GM12878 (cell line): ENCODE measurements around the gene P2RX2. TPM values are rescaled to one million over a fixed set of nuclear protein-coding genes. Genes with fewer than 3 reads are reported as not detected.

Experiments
- ATAC-seq: fragments of 200-7000 bp; cut with Tn5 transposase; 3 replicates; pipeline ENCODE4 v1.9.1; 2020; ENCODE audit warnings: mild to moderate bottlenecking, moderate library complexity
- BruUV-seq: library from RNA; stranded (reverse); fragments of 400-500 nt; replicated peaks from 2 replicates; lab custom pipeline; 2021; lab: Mats Ljungman, UMichigan
- CTCF ChIA-PET: fragments of 300-600 bp; sonication (Branson Sonifier 250); formaldehyde crosslinking; extraction: SDS; loops from one replicate; lab custom pipeline; 2021; ENCODE audit warnings: inconsistent platforms; lab: Yijun Ruan, JAX
- POLR2A ChIA-PET: fragments of 350-600 bp; formaldehyde crosslinking; extraction: SDS; loops from one replicate; lab custom pipeline; 2021; ENCODE audit warnings: inconsistent platforms; lab: Charles Lee
- RAD21 ChIA-PET: fragments of 300-600 bp; sonication (Branson Sonifier 250); formaldehyde crosslinking; loops from one replicate; lab custom pipeline; 2023; ENCODE audit warnings: antibody characterized with exemption; ENCODE audit not compliant: unreplicated experiment; lab: Charles Lee
- SMC1A ChIA-PET: fragments of 300-600 bp; sonication (Branson Sonifier 250); formaldehyde crosslinking; loops from one replicate; lab custom pipeline; 2023; ENCODE audit not compliant: unreplicated experiment, uncharacterized antibody; lab: Charles Lee
- DNase-seq: peaks from one replicate; pipeline ENCODE4 v3.0.0-alpha.2; 2011; ENCODE audit warnings: low read depth, low spot score
- FAIRE-seq: peaks from 3 replicates; lab custom pipeline; 2011; peaks lifted over from hg19 to GRCh38; lab: Jason Lieb, UNC
- H2AFZ ChIP-seq: 2 replicates; pipeline ENCODE4 v1.6.0; 2011; ENCODE audit warnings: low read depth, low read length, control low read depth; ENCODE audit not compliant: control insufficient read depth
- H3K27ac ChIP-seq: 2 replicates; pipeline ENCODE4 v1.5.1; 2011; ENCODE audit warnings: control low read depth; ENCODE audit not compliant: control insufficient read depth, insufficient read depth
- H3K27me3 ChIP-seq, 2 experiments: replicated peaks in 1 of 2; 2 replicates each; pipeline versions ENCODE4 v1.6.0 to v1.6.1; 2011; ENCODE audit warnings: low read length in 1 of 2; ENCODE audit not compliant: control insufficient read depth in 2 of 2, insufficient read depth in 2 of 2
- H3K36me3 ChIP-seq, 2 experiments: 2 replicates each; pipeline ENCODE4 v1.5.1; 2011; ENCODE audit warnings: low read length in 1 of 2; ENCODE audit not compliant: control insufficient read depth in 2 of 2, insufficient read depth in 2 of 2
- H3K4me1 ChIP-seq: 2 replicates; pipeline ENCODE4 v1.6.1; 2011; ENCODE audit warnings: mild to moderate bottlenecking, low read length, moderate library complexity, mixed read lengths; ENCODE audit not compliant: control insufficient read depth, insufficient read depth
- H3K4me2 ChIP-seq: 2 replicates; pipeline ENCODE4 v1.6.0; 2011; ENCODE audit warnings: control low read depth; ENCODE audit not compliant: control insufficient read depth, insufficient read depth
- H3K4me3 ChIP-seq: fragments of 200-600 bp; sonication (generic); 2 replicates; pipeline ENCODE4 v1.5.1; 2016
- H3K79me2 ChIP-seq: 2 replicates; pipeline ENCODE4 v1.6.0; 2011; ENCODE audit warnings: low read length; ENCODE audit not compliant: control insufficient read depth, insufficient read depth
- H3K9ac ChIP-seq: 2 replicates; pipeline ENCODE4 v1.8.0; 2011; ENCODE audit warnings: low read length, control low read depth, mixed read lengths; ENCODE audit not compliant: control insufficient read depth, insufficient read depth
- H3K9me3 ChIP-seq: replicated peaks from 3 replicates; pipeline ENCODE4 v1.5.1; 2011; ENCODE audit warnings: mild to moderate bottlenecking, low read length; ENCODE audit not compliant: control insufficient read depth, insufficient read depth
- H4K20me1 ChIP-seq: 2 replicates; pipeline ENCODE4 v1.6.0; 2011; ENCODE audit not compliant: control insufficient read depth, insufficient read depth
- ASH2L ChIP-seq: fragments of 300-600, 200-600 bp; sonication (generic); IDR thresholded peaks from 2 replicates; pipeline ENCODE4 v1.6.1; 2017; ENCODE audit warnings: low read depth, mild to moderate bottlenecking, borderline replicate concordance
- ESRRA ChIP-seq: IDR thresholded peaks from 2 replicates; pipeline ENCODE4 v1.6.1; 2012; ENCODE audit warnings: mild to moderate bottlenecking, low read length, improper control_type of control experiment
- FOXM1 ChIP-seq: IDR thresholded peaks from 2 replicates; pipeline ENCODE4 v1.6.1; 2012; ENCODE audit warnings: low read depth, mild to moderate bottlenecking, inconsistent platforms, low read length, moderate library complexity
- HCFC1 ChIP-seq: fragments of 150-350 bp; IDR thresholded peaks from 2 replicates; pipeline ENCODE4 v1.6.1; 2014; ENCODE audit warnings: low read length
- HDAC6 ChIP-seq: fragments of 200-600 bp; sonication (generic); IDR thresholded peaks from one replicate; pipeline ENCODE4 v1.8.0; 2017; ENCODE audit warnings: antibody characterized with exemption; ENCODE audit not compliant: unreplicated experiment
- MEF2A ChIP-seq: IDR thresholded peaks from 2 replicates; pipeline ENCODE4 v1.6.1; 2011; ENCODE audit warnings: low read depth, mild to moderate bottlenecking, low read length, moderate library complexity; ENCODE audit not compliant: insufficient read depth
- MEF2B ChIP-seq: fragments of 450-650 bp; IDR thresholded peaks from 2 replicates; pipeline ENCODE4 v1.6.1; 2018; ENCODE audit warnings: mild to moderate bottlenecking, moderate library complexity; ENCODE audit not compliant: partially characterized antibody, poor library complexity, severe bottlenecking
- NFXL1 ChIP-seq: fragments of 450-650 bp; IDR thresholded peaks from 2 replicates; pipeline ENCODE4 v1.6.1; 2017; ENCODE audit warnings: antibody characterized with exemption, mild to moderate bottlenecking, borderline replicate concordance
- NR2C1 ChIP-seq: fragments of 450-650 bp; IDR thresholded peaks from 2 replicates; pipeline ENCODE4 v1.6.1; 2017; ENCODE audit warnings: antibody characterized with exemption, mild to moderate bottlenecking, moderate library complexity
- RB1 ChIP-seq: fragments of 450-650 bp; formaldehyde crosslinking; IDR thresholded peaks from 2 replicates; pipeline ENCODE4 v1.6.1; 2017; ENCODE audit warnings: mild to moderate bottlenecking, borderline replicate concordance
- SIN3A ChIP-seq: IDR thresholded peaks from 2 replicates; pipeline ENCODE4 v1.6.1; 2012; ENCODE audit warnings: low read depth, low read length, improper control_type of control experiment
- SP1 ChIP-seq: IDR thresholded peaks from one replicate; pipeline ENCODE4 v1.6.1; 2011; ENCODE audit warnings: low read depth, low read length
- SRF ChIP-seq, 2 experiments: IDR thresholded peaks; 2 replicates each; pipeline ENCODE4 v1.6.1; 2011; ENCODE audit warnings: low read depth in 2 of 2, low read length in 2 of 2, mild to moderate bottlenecking in 1 of 2, moderate library complexity in 1 of 2
- TARDBP ChIP-seq: IDR thresholded peaks from 2 replicates; pipeline ENCODE4 v1.6.1; 2016; ENCODE audit warnings: borderline replicate concordance
- USF1 ChIP-seq: IDR thresholded peaks from 2 replicates; pipeline ENCODE4 v1.6.1; 2011; ENCODE audit warnings: borderline replicate concordance, low read depth, mild to moderate bottlenecking, moderate library complexity, mixed read lengths, low read length; ENCODE audit not compliant: insufficient read depth; ENCODE audit errors: extremely low read length
- ZNF384 ChIP-seq: IDR thresholded peaks from 2 replicates; pipeline ENCODE4 v1.6.1; 2012; ENCODE audit warnings: low read depth, mild to moderate bottlenecking, low read length, improper control_type of control experiment, borderline replicate concordance
- WGBS: methylation state at CpG from one replicate; pipeline ENCODE4 v1.1.6; 2016; ENCODE audit warnings: low lambda C conversion rate; ENCODE audit not compliant: insufficient replicate concordance, insufficient coverage; ENCODE audit errors: missing lambda C conversion rate; 5-methylcytosine and 5-hydroxymethylcytosine counted together
- in situ Hi-C: fragments of 300-500 bp; cut with MboI; formaldehyde crosslinking; loops from 9 replicates; pipeline ENCODE4 v1.14.3; 2018; ENCODE audit warnings: mixed read lengths
- intact Hi-C: fragments of 100-400 bp; cut with micrococcal nuclease; formaldehyde crosslinking; loops from one replicate; pipeline ENCODE4 v1.14.2; 2022; ENCODE audit not compliant: unreplicated experiment
- polyA plus RNA-seq, 11 experiments: library from polyadenylated mRNA; depleted of rRNA in 4 of 11; unstranded in 6 of 11; stranded (reverse) in 5 of 11; fragments of >200 nt; fragmentation: Nextera tagmentation in 4 of 11; fragmentation: Illumina TruSeq in 1 of 11; extraction: Ambion mirVana in 4 of 11; extraction: Trizol in 1 of 11; gene quantifications; 1 replicate in 1 of 11; 2 replicates in 10 of 11; pipeline versions ENCODE4 v1.2.1 to v1.2.3, GENCODE V29; 2011 to 2016; ENCODE audit warnings: inconsistent platforms in 2 of 11, missing spikeins in 2 of 11, low read depth in 1 of 11
- total RNA-seq, 4 experiments: library from RNA; depleted of rRNA in 3 of 4; stranded (reverse); fragments of >200 nt in 3 of 4; fragmentation: Illumina TruSeq in 1 of 4; extraction: Trizol in 1 of 4; gene quantifications; 2 replicates each; pipeline versions ENCODE4 v1.2.1 to v1.2.3, GENCODE V29; 2013 to 2021

P2RX2 gene
- total and polyA plus RNA-seq, 10 of the 15 experiments (the other 5 are each of a cell fraction or from before 2014, with no cell fraction given): not detected

GRCh38 chr12:132569856-132570480, 48.6 kb upstream of the P2RX2 start:
- ChIA-PET SMC1A (no interaction called here), POLR2A (no interaction called here), CTCF (no interaction called here), RAD21 (interaction anchor here (0.7 kb wide), 1 partner anchor 9 kb away, joined by 3 read pairs; no protein-coding TSS in a partner anchor)
- no peaks in the 10 kb centered on the region for H4K20me1 ChIP-seq
- H3K27ac ChIP-seq: no peak overlapping the region
- H3K4me2 ChIP-seq: no peak overlapping the region
- no peaks in the 10 kb centered on the region for H3K79me2 ChIP-seq
- H3K4me3 ChIP-seq: no peak overlapping the region
- DNase-seq (no peak), FAIRE-seq (no peak), ATAC-seq (no peak)
- H3K9me3 ChIP-seq: no peaks in the 10 kb centered on the region
- TF ChIP-seq ESRRA (no peak), SIN3A (no peak), HCFC1 (no peak), USF1 (no peak)
- no peak overlapping the region for H2AFZ ChIP-seq
- in situ Hi-C loops (no loop called here), intact Hi-C loops (no loop called here)
- no peak overlapping the region for H3K9ac ChIP-seq
- no peaks in the 10 kb centered on the region; a peak in 2 of 4 replicates for H3K36me3 ChIP-seq
- no peaks in the 10 kb centered on the region for H3K4me1 ChIP-seq
- 96% methylated on average over 44 of the region's 55 CpGs for WGBS
- BruUV-seq: no TSS peak
- H3K27me3 ChIP-seq: no peaks in the 10 kb centered on the region

GRCh38 chr12:132570635-132571034, 47.9 kb upstream of the P2RX2 start:
- ChIA-PET SMC1A (no interaction called here), CTCF (no interaction called here), POLR2A (no interaction called here), RAD21 (no interaction called here)
- Histone ChIP-seq H3K36me3 (no peaks in the 10 kb centered on the region; a peak in 2 of 4 replicates), H3K27ac (no peak overlapping the region), H3K4me2 (no peak overlapping the region), H4K20me1 (no peaks in the 10 kb centered on the region), H3K9me3 (no peaks in the 10 kb centered on the region), H3K9ac (no peak overlapping the region), H3K27me3 (no peaks in the 10 kb centered on the region), H3K4me3 (no peak overlapping the region), H3K4me1 (no peaks in the 10 kb centered on the region), H2AFZ (no peak overlapping the region), H3K79me2 (no peaks in the 10 kb centered on the region)
- DNase-seq (no peak), FAIRE-seq (no peak), ATAC-seq (no peak)
- BruUV-seq: no TSS peak
- intact Hi-C loops: no loop called here
- in situ Hi-C loops: no loop called here
- WGBS: 96% methylated on average over 23 of the region's 26 CpGs
- TF ChIP-seq NR2C1 (no peak), NFXL1 (no peak), TARDBP (no peak), SP1 (no peak), ASH2L (no peak), ZNF384 (no peak), HDAC6 (no peak), MEF2B (no peak), RB1 (no peak), MEF2A (no peak), SRF (IDR thresholded peaks at IDR 0.05; ENCODE audit: low read depth in 2 of 2, low read length in 2 of 2) (no peak), FOXM1 (no peak)
